Osteoblast (primary cell): ENCODE measurements around the gene PRSS36. TPM values are rescaled to one million over a fixed set of nuclear protein-coding genes. Genes with fewer than 3 reads are reported as not detected.

Experiments
- DNase-seq: peaks from one replicate; pipeline ENCODE4 v3.0.0; 2011; ENCODE audit warnings: low spot score, mixed read lengths; ENCODE audit not compliant: insufficient read length; ENCODE audit errors: missing footprints
- H2AFZ ChIP-seq: 2 replicates; pipeline ENCODE4 v1.6.0; 2011; ENCODE audit warnings: mild to moderate bottlenecking, low read length
- H3K27ac ChIP-seq: 2 replicates; pipeline ENCODE4 v1.5.1; 2011; ENCODE audit warnings: mild to moderate bottlenecking, low read depth, low read length, moderate library complexity
- H3K27me3 ChIP-seq: 2 replicates; pipeline ENCODE4 v1.6.0; 2012; ENCODE audit warnings: mild to moderate bottlenecking, control low read depth, inconsistent platforms, low read length, moderate library complexity; ENCODE audit not compliant: insufficient read depth
- H3K36me3 ChIP-seq: 2 replicates; pipeline ENCODE4 v1.5.1; 2011; ENCODE audit warnings: mild to moderate bottlenecking, low read length, control low read depth, moderate library complexity; ENCODE audit not compliant: insufficient read depth
- H3K4me1 ChIP-seq: 2 replicates; pipeline ENCODE4 v1.5.1; 2011; ENCODE audit warnings: mild to moderate bottlenecking, low read length, control low read depth, moderate library complexity; ENCODE audit not compliant: insufficient read depth
- H3K4me2 ChIP-seq: 2 replicates; pipeline ENCODE4 v1.6.0; 2011; ENCODE audit warnings: mild to moderate bottlenecking, low read length; ENCODE audit not compliant: insufficient read depth
- H3K4me3 ChIP-seq: fragments of 200-600 bp; sonication (generic); 3 replicates; pipeline ENCODE4 v1.5.1; 2012; ENCODE audit warnings: mild to moderate bottlenecking, low read length, inconsistent platforms; ENCODE audit not compliant: insufficient read depth
- H3K79me2 ChIP-seq: 2 replicates; pipeline ENCODE4 v1.6.0; 2012; ENCODE audit warnings: mild to moderate bottlenecking, low read length, control low read depth, inconsistent platforms; ENCODE audit not compliant: insufficient read depth
- H3K9me3 ChIP-seq: 2 replicates; pipeline ENCODE4 v1.5.1; 2011; ENCODE audit warnings: low read depth, low read length, control low read depth
- H4K20me1 ChIP-seq: 2 replicates; pipeline ENCODE4 v1.6.0; 2012; ENCODE audit warnings: mild to moderate bottlenecking, low read length, control low read depth; ENCODE audit not compliant: insufficient read depth
- total RNA-seq: library from RNA; depleted of rRNA; stranded (reverse); fragments of >200 nt; gene quantifications from 2 replicates; pipeline ENCODE4 v1.2.3, GENCODE V29; 2012
- TF ChIP-seq, protein P1 (sequence below): IDR thresholded peaks from 2 replicates; pipeline ENCODE4 v1.5.1; 2011; ENCODE audit warnings: mild to moderate bottlenecking, low read depth, low read length, moderate library complexity; ENCODE audit errors: extremely low read depth

The PRSS36 gene
- total RNA-seq, 1 donor = not detected

DNA sequence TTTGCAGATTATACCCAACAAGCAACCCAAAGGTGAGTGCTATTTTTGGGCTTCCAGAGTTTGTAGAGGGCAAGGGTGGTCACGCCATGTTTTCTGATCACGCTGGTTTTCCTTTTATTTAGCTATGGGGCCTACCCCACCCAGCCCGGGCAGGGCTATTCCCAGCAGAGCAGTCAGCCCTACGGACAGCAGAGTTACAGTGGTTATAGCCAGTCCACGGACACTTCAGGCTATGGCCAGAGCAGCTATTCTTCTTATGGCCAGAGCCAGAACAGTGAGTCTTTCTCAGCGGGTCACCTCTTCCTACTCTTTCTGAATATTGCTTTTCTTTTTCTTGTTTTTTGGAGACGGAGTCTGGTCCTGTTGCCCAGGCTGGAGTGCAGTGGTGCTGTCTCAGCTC is 32.5 kb upstream of the PRSS36 start:
- Histone ChIP-seq H4K20me1 (peaks cover 55% of the 10 kb centered on the region), H2AFZ (no peak overlapping the region), H3K36me3 (peaks cover 54% of the 10 kb centered on the region)

DNA sequence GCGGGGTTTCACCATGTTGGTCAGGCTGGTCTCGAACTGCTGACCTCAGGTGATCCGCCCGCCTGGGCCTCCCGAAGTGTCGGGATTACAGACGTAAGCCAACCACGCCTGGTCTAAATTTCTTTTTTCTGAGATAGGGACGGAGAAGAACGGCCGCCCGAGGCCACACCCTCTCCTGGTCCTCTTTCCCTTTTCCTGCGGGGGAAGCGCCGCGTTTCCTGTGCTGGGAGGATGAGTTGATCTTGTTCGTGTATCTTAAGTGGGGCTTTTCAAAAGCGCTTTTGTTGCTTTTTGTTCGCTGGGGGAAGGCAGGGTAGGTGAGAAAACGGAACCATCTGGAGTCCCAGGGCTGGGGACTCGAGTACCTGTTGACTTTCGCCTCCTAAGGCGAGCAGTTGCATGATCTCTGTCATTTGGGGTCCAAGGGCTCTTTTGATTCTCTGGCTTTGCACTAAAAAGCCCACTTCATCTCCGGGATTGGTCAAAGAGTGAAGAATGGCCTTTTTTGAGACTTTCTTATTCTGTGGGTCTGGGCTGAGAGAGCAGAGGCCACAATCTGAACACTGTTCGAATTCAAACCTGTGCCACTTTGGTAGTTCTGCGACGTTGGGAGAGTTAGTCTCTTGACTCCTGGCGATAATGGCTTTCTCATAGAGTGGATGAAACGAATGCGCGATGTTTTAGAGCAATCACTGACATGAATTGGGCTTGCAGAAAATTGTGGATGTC is 31.4 kb upstream of the PRSS36 start:
- Histone ChIP-seq H3K4me2 (peak overlapping the region; percentile 97), H3K4me3 (peak overlapping the region; percentile 99), H3K79me2 (peaks cover 70% of the 10 kb centered on the region), H3K27ac (peak overlapping the region; percentile 100), H3K36me3 (peaks cover 43% of the 10 kb centered on the region), H3K27me3 (no peaks in the 10 kb centered on the region), H3K9me3 (no peaks in the 10 kb centered on the region), H3K4me1 (peaks cover 40% of the 10 kb centered on the region), H4K20me1 (peaks cover 47% of the 10 kb centered on the region), H2AFZ (no peak overlapping the region)
- TF ChIP-seq, protein P1, sequence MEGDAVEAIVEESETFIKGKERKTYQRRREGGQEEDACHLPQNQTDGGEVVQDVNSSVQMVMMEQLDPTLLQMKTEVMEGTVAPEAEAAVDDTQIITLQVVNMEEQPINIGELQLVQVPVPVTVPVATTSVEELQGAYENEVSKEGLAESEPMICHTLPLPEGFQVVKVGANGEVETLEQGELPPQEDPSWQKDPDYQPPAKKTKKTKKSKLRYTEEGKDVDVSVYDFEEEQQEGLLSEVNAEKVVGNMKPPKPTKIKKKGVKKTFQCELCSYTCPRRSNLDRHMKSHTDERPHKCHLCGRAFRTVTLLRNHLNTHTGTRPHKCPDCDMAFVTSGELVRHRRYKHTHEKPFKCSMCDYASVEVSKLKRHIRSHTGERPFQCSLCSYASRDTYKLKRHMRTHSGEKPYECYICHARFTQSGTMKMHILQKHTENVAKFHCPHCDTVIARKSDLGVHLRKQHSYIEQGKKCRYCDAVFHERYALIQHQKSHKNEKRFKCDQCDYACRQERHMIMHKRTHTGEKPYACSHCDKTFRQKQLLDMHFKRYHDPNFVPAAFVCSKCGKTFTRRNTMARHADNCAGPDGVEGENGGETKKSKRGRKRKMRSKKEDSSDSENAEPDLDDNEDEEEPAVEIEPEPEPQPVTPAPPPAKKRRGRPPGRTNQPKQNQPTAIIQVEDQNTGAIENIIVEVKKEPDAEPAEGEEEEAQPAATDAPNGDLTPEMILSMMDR = no peak
- peak; percentile 92 for DNase-seq

More for the DNA sequence above, 32.5 kb upstream of the PRSS36 start:
- Histone ChIP-seq H3K4me3 (peak overlapping the region; percentile 99), H3K9me3 (no peaks in the 10 kb centered on the region), H3K27me3 (no peaks in the 10 kb centered on the region), H3K79me2 (peaks cover 81% of the 10 kb centered on the region), H3K4me2 (peak overlapping the region; percentile 97), H3K27ac (peak overlapping the region; percentile 52), H3K4me1 (peaks cover 40% of the 10 kb centered on the region)
- DNase-seq = peak; percentile 90
- TF ChIP-seq, protein P1 = no peak

DNA sequence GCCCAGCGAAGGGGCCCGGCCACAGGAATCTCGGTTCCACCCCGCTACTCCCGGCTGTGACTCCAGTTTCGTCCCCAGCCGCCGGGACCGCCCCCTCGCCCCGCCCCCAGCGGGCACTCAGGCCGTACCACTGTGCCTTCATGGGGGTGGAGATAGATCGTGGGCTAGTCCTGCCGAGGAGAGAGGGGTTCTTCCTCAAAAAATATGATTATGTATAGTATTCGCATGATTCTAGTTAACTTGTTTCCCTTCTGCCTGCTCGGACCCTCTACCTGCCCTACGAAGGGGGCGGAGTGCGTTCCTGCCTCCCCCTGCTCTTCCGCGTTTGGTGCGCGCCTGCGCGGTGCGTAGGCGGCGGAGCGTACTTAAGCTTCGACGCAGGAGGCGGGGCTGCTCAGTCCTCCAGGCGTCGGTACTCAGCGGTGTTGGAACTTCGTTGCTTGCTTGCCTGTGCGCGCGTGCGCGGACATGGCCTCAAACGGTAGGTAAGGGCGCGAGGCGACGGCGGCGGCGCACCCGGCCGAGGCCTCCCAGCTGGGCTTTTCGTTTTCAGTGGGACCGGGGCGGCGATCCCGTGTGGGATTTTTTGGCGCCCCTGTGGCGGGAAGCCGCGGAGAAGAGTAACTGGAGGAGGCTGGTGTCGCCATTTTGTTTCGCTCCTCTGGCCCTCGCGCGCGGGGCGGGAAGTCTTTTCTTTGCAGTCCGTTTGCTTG is 30.0 kb upstream of the PRSS36 start, which contains the start of gene FUS:
FUS (plus strand) TSS at position 393 of the 713 bp plus-strand sequence; CDS start at position 469, 76 bp downstream.
- TF ChIP-seq, protein P1 = no peak
- Histone ChIP-seq H3K27me3 (no peaks in the 10 kb centered on the region), H4K20me1 (peaks cover 34% of the 10 kb centered on the region), H3K9me3 (no peaks in the 10 kb centered on the region), H3K4me1 (peaks cover 35% of the 10 kb centered on the region), H3K4me3 (peak within 1 kb of the TSS; percentile 99), H3K36me3 (peaks cover 29% of the 10 kb centered on the region), H3K79me2 (peaks cover 56% of the 10 kb centered on the region), H2AFZ (peak within 1 kb of the TSS; percentile 100), H3K4me2 (peak within 1 kb of the TSS; percentile 97), H3K27ac (peak within 1 kb of the TSS; percentile 100)
- DNase-seq = peak; percentile 98

DNA sequence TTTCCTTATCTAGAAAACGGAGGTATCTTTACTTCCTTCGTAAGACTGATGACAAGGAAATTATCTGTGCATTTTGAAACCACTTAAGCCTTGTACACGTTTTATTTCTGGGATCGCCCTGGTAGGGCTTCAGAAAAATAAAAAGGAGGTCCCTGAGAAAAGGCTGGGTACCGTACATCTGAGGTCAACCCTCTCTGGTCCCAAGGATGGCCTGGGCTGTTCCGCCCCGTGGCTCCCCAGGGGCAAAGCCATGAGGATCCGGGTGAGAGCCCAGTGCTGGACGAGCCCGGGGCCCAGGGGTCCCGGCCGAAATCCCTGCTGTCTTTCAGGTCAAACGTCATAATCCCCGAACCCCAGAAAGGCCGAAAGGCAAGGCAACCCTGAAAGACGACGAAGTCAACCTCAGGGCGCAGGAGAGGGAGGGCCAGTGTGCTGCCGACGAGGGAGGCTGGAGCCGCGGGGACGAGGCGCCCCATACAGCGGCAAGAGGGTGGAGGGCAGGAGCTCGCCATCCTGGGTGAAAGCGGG is 29.4 kb upstream of the PRSS36 start:
- Histone ChIP-seq H3K36me3 (peaks cover 23% of the 10 kb centered on the region), H3K79me2 (peaks cover 51% of the 10 kb centered on the region), H4K20me1 (peaks cover 34% of the 10 kb centered on the region), H3K27ac (peak overlapping the region; percentile 100), H3K9me3 (no peaks in the 10 kb centered on the region), H3K27me3 (no peaks in the 10 kb centered on the region), H3K4me3 (peak overlapping the region; percentile 99), H3K4me2 (peak overlapping the region; percentile 97), H2AFZ (peak overlapping the region; percentile 100), H3K4me1 (peaks cover 35% of the 10 kb centered on the region)
- TF ChIP-seq, protein P1 = no peak
- peak; percentile 90 for DNase-seq
